GM12878 (cell line): ENCODE results near the gene CCR1. TPM values are rescaled to one million over a fixed set of nuclear protein-coding genes. Genes with fewer than 3 reads are reported as not detected.

Source experiments
- ATAC-seq: fragments of 200-7000 bp; cut with Tn5 transposase; 3 replicates; pipeline ENCODE4 v1.9.1; 2020; ENCODE audit warnings: mild to moderate bottlenecking, moderate library complexity
- BruUV-seq: library from RNA; stranded (reverse); fragments of 400-500 nt; replicated peaks from 2 replicates; lab custom pipeline; 2021; lab: Mats Ljungman, UMichigan
- CTCF ChIA-PET: fragments of 300-600 bp; sonication (Branson Sonifier 250); formaldehyde crosslinking; extraction: SDS; loops from one replicate; lab custom pipeline; 2021; ENCODE audit warnings: inconsistent platforms; lab: Yijun Ruan, JAX
- POLR2A ChIA-PET: fragments of 350-600 bp; formaldehyde crosslinking; extraction: SDS; loops from one replicate; lab custom pipeline; 2021; ENCODE audit warnings: inconsistent platforms; lab: Charles Lee
- RAD21 ChIA-PET: fragments of 300-600 bp; sonication (Branson Sonifier 250); formaldehyde crosslinking; loops from one replicate; lab custom pipeline; 2023; ENCODE audit warnings: antibody characterized with exemption; ENCODE audit not compliant: unreplicated experiment; lab: Charles Lee
- SMC1A ChIA-PET: fragments of 300-600 bp; sonication (Branson Sonifier 250); formaldehyde crosslinking; loops from one replicate; lab custom pipeline; 2023; ENCODE audit not compliant: unreplicated experiment, uncharacterized antibody; lab: Charles Lee
- DNase-seq: peaks from one replicate; pipeline ENCODE4 v3.0.0-alpha.2; 2011; ENCODE audit warnings: low read depth, low spot score
- FAIRE-seq: peaks from 3 replicates; lab custom pipeline; 2011; peaks lifted over from hg19 to GRCh38; lab: Jason Lieb, UNC
- H2AFZ ChIP-seq: 2 replicates; pipeline ENCODE4 v1.6.0; 2011; ENCODE audit warnings: low read depth, low read length, control low read depth; ENCODE audit not compliant: control insufficient read depth
- H3K27ac ChIP-seq: 2 replicates; pipeline ENCODE4 v1.5.1; 2011; ENCODE audit warnings: control low read depth; ENCODE audit not compliant: control insufficient read depth, insufficient read depth
- H3K27me3 ChIP-seq, 2 experiments: replicated peaks in 1 of 2; 2 replicates each; pipeline versions ENCODE4 v1.6.0 to v1.6.1; 2011; ENCODE audit warnings: low read length in 1 of 2; ENCODE audit not compliant: control insufficient read depth in 2 of 2, insufficient read depth in 2 of 2
- H3K36me3 ChIP-seq, 2 experiments: 2 replicates each; pipeline ENCODE4 v1.5.1; 2011; ENCODE audit warnings: low read length in 1 of 2; ENCODE audit not compliant: control insufficient read depth in 2 of 2, insufficient read depth in 2 of 2
- H3K4me1 ChIP-seq: 2 replicates; pipeline ENCODE4 v1.6.1; 2011; ENCODE audit warnings: mild to moderate bottlenecking, low read length, moderate library complexity, mixed read lengths; ENCODE audit not compliant: control insufficient read depth, insufficient read depth
- H3K4me2 ChIP-seq: 2 replicates; pipeline ENCODE4 v1.6.0; 2011; ENCODE audit warnings: control low read depth; ENCODE audit not compliant: control insufficient read depth, insufficient read depth
- H3K4me3 ChIP-seq: fragments of 200-600 bp; sonication (generic); 2 replicates; pipeline ENCODE4 v1.5.1; 2016
- H3K79me2 ChIP-seq: 2 replicates; pipeline ENCODE4 v1.6.0; 2011; ENCODE audit warnings: low read length; ENCODE audit not compliant: control insufficient read depth, insufficient read depth
- H3K9ac ChIP-seq: 2 replicates; pipeline ENCODE4 v1.8.0; 2011; ENCODE audit warnings: low read length, control low read depth, mixed read lengths; ENCODE audit not compliant: control insufficient read depth, insufficient read depth
- H3K9me3 ChIP-seq: replicated peaks from 3 replicates; pipeline ENCODE4 v1.5.1; 2011; ENCODE audit warnings: mild to moderate bottlenecking, low read length; ENCODE audit not compliant: control insufficient read depth, insufficient read depth
- H4K20me1 ChIP-seq: 2 replicates; pipeline ENCODE4 v1.6.0; 2011; ENCODE audit not compliant: control insufficient read depth, insufficient read depth
- CREB1 ChIP-seq: IDR thresholded peaks from 2 replicates; pipeline ENCODE4 v1.6.1; 2012; ENCODE audit warnings: low read depth, mild to moderate bottlenecking, inconsistent platforms
- EP300 ChIP-seq, 2 experiments: fragments of 150-350 bp in 1 of 2; IDR thresholded peaks; 2 replicates each; pipeline ENCODE4 v1.6.1; 2011 to 2012; ENCODE audit warnings: low read depth in 2 of 2, low read length in 2 of 2, borderline replicate concordance in 1 of 2, improper control_type of control experiment in 1 of 2, inconsistent platforms in 1 of 2; ENCODE audit not compliant: control insufficient read depth in 1 of 2
- EZH2 ChIP-seq: IDR thresholded peaks from 2 replicates; pipeline ENCODE4 v1.6.1; 2012; ENCODE audit warnings: low read depth, mild to moderate bottlenecking, control low read depth, inconsistent platforms, low read length, borderline replicate concordance; ENCODE audit not compliant: control insufficient read depth
- IRF4 ChIP-seq: IDR thresholded peaks from 2 replicates; pipeline ENCODE4 v1.6.1; 2011; ENCODE audit warnings: low read depth, low read length
- NFYB ChIP-seq: IDR thresholded peaks from 2 replicates; pipeline ENCODE4 v1.6.1; 2011; ENCODE audit warnings: low read depth, mild to moderate bottlenecking, low read length, improper control_type of control experiment, moderate library complexity; ENCODE audit not compliant: insufficient read depth
- PAX8 ChIP-seq: fragments of 450-650 bp; IDR thresholded peaks from 2 replicates; pipeline ENCODE4 v1.6.1; 2017; ENCODE audit warnings: mild to moderate bottlenecking, moderate library complexity
- PKNOX1 ChIP-seq: fragments of 450-650 bp; IDR thresholded peaks from 2 replicates; pipeline ENCODE4 v1.6.1; 2016; ENCODE audit warnings: mild to moderate bottlenecking
- RAD51 ChIP-seq: fragments of 450-650 bp; IDR thresholded peaks from 2 replicates; pipeline ENCODE4 v1.6.1; 2016; ENCODE audit warnings: moderate library complexity, mild to moderate bottlenecking, inconsistent platforms
- RB1 ChIP-seq: fragments of 450-650 bp; formaldehyde crosslinking; IDR thresholded peaks from 2 replicates; pipeline ENCODE4 v1.6.1; 2017; ENCODE audit warnings: mild to moderate bottlenecking, borderline replicate concordance
- RUNX3 ChIP-seq: IDR thresholded peaks from 2 replicates; pipeline ENCODE4 v1.6.1; 2012; ENCODE audit warnings: low read length, inconsistent platforms
- SRF ChIP-seq, 2 experiments: IDR thresholded peaks; 2 replicates each; pipeline ENCODE4 v1.6.1; 2011; ENCODE audit warnings: low read depth in 2 of 2, low read length in 2 of 2, mild to moderate bottlenecking in 1 of 2, moderate library complexity in 1 of 2
- USF2 ChIP-seq: IDR thresholded peaks from 2 replicates; pipeline ENCODE4 v1.6.1; 2011; ENCODE audit warnings: low read depth, low read length, improper control_type of control experiment, borderline replicate concordance
- WGBS: methylation state at CpG from one replicate; pipeline ENCODE4 v1.1.6; 2016; ENCODE audit warnings: low lambda C conversion rate; ENCODE audit not compliant: insufficient replicate concordance, insufficient coverage; ENCODE audit errors: missing lambda C conversion rate; 5-methylcytosine and 5-hydroxymethylcytosine counted together
- in situ Hi-C: fragments of 300-500 bp; cut with MboI; formaldehyde crosslinking; loops from 9 replicates; pipeline ENCODE4 v1.14.3; 2018; ENCODE audit warnings: mixed read lengths
- intact Hi-C: fragments of 100-400 bp; cut with micrococcal nuclease; formaldehyde crosslinking; loops from one replicate; pipeline ENCODE4 v1.14.2; 2022; ENCODE audit not compliant: unreplicated experiment
- polyA plus RNA-seq, 11 experiments: library from polyadenylated mRNA; depleted of rRNA in 4 of 11; unstranded in 6 of 11; stranded (reverse) in 5 of 11; fragments of >200 nt; fragmentation: Nextera tagmentation in 4 of 11; fragmentation: Illumina TruSeq in 1 of 11; extraction: Ambion mirVana in 4 of 11; extraction: Trizol in 1 of 11; gene quantifications; 1 replicate in 1 of 11; 2 replicates in 10 of 11; pipeline versions ENCODE4 v1.2.1 to v1.2.3, GENCODE V29; 2011 to 2016; ENCODE audit warnings: inconsistent platforms in 2 of 11, missing spikeins in 2 of 11, low read depth in 1 of 11
- total RNA-seq, 4 experiments: library from RNA; depleted of rRNA in 3 of 4; stranded (reverse); fragments of >200 nt in 3 of 4; fragmentation: Illumina TruSeq in 1 of 4; extraction: Trizol in 1 of 4; gene quantifications; 2 replicates each; pipeline versions ENCODE4 v1.2.1 to v1.2.3, GENCODE V29; 2013 to 2021
- TF ChIP-seq, protein P1 (sequence below), 3 experiments: IDR thresholded peaks in 2 of 3; conservative IDR thresholded peaks in 1 of 3; 2 replicates each; pipeline ENCODE4 v1.5.1; 2011; ENCODE audit warnings: low read depth in 3 of 3, low read length in 3 of 3, mild to moderate bottlenecking in 3 of 3, control low read depth in 2 of 3, moderate library complexity in 2 of 3, inconsistent platforms in 1 of 3, mixed read lengths in 1 of 3; ENCODE audit not compliant: control insufficient read depth in 2 of 3, insufficient read depth in 1 of 3; ENCODE audit errors: extremely low read depth in 1 of 3
- TF ChIP-seq, protein P2 (sequence below): IDR thresholded peaks from 2 replicates; pipeline ENCODE4 v1.6.1; 2011; ENCODE audit warnings: low read depth, mild to moderate bottlenecking, low read length, moderate library complexity, borderline replicate concordance; ENCODE audit errors: extremely low read depth
- TF ChIP-seq, protein P3 (sequence below): IDR thresholded peaks from 2 replicates; pipeline ENCODE4 v1.6.1; 2011; ENCODE audit warnings: borderline replicate concordance, low read depth, mild to moderate bottlenecking, moderate library complexity, mixed read lengths, low read length; ENCODE audit not compliant: insufficient read depth; ENCODE audit errors: extremely low read length

Gene CCR1
- total and polyA plus RNA-seq, 10 of the 15 experiments (the other 5 are each of a cell fraction or from before 2014, with no cell fraction given) = 2.3 to 11.0 (median 7.8) TPM

DNA sequence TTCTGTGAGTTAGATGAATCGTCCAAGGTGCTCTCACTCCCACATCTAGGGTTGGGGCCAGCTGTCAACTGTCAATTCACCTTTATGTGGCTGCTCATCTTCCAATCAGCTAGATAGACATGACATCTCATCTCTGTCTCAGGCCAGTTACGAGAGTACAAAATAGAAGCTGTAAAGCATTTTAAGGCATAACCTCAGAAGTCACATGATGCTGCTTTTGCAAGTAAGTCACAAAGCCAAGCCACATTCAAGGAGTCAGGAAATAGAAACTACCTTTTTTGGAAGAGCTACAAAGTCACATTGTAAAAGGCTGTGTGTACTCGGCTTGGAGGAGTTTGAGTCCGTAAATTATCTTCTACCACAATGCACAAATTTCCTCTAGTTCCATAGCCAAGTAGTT lies 5.1 kb upstream of the CCR1 start:
- 68% methylated on average over 4 of the region's 4 CpGs for WGBS
- in situ Hi-C loops = loop anchor here (5.0 to 10.0 kb wide), 2 partner anchors 159 to 268 kb away; partner anchors contain the start of genes CCR5 and CXCR6
- no peaks in the 10 kb centered on the region for H3K79me2 ChIP-seq
- no peak for FAIRE-seq
- no peaks in the 10 kb centered on the region for H3K36me3 ChIP-seq
- H3K9me3 ChIP-seq = no peaks in the 10 kb centered on the region
- DNase-seq = no peak
- RAD21 ChIA-PET = interaction anchor here (0.7 to 14.4 kb wide), 24 partner anchors 8 to 274 kb away, joined by 3 to 421 read pairs (median 4); partner anchors contain the start of gene CCR5
- 0 out of 4 replicates have a peak, but pooled peaks of 1 of the 2 experiments have one; percentile 11 for TF ChIP-seq EP300 (IDR thresholded peaks at IDR 0.05; ENCODE audit: borderline replicate concordance in 1 of 2, control insufficient read depth in 1 of 2, low read depth in 2 of 2, low read length in 2 of 2)
- TF ChIP-seq RB1 = no peak
- TF ChIP-seq USF2 = peak; percentile 34; the same call in 1 of the 2 replicates
- peak; percentile 50 for TF ChIP-seq PKNOX1
- no peak for TF ChIP-seq CREB1
- no peak for TF ChIP-seq IRF4
- TF ChIP-seq, protein P1, sequence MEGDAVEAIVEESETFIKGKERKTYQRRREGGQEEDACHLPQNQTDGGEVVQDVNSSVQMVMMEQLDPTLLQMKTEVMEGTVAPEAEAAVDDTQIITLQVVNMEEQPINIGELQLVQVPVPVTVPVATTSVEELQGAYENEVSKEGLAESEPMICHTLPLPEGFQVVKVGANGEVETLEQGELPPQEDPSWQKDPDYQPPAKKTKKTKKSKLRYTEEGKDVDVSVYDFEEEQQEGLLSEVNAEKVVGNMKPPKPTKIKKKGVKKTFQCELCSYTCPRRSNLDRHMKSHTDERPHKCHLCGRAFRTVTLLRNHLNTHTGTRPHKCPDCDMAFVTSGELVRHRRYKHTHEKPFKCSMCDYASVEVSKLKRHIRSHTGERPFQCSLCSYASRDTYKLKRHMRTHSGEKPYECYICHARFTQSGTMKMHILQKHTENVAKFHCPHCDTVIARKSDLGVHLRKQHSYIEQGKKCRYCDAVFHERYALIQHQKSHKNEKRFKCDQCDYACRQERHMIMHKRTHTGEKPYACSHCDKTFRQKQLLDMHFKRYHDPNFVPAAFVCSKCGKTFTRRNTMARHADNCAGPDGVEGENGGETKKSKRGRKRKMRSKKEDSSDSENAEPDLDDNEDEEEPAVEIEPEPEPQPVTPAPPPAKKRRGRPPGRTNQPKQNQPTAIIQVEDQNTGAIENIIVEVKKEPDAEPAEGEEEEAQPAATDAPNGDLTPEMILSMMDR (IDR thresholded peaks at IDR 0.05 in 2 of 3, conservative IDR thresholded peaks at IDR 0.05 in 1 of 3; ENCODE audit: control insufficient read depth in 2 of 3, extremely low read depth in 1 of 3, insufficient read depth in 1 of 3, low read depth in 3 of 3, low read length in 3 of 3) = no peak
- 0 out of 2 replicates have a peak, but pooled peaks have one; percentile 26 for TF ChIP-seq NFYB
- TF ChIP-seq, protein P2, sequence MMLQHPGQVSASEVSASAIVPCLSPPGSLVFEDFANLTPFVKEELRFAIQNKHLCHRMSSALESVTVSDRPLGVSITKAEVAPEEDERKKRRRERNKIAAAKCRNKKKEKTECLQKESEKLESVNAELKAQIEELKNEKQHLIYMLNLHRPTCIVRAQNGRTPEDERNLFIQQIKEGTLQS = no peak
- peak in 1 of 2 experiments; percentile 39; a peak in 1 of 4 replicates for TF ChIP-seq SRF (IDR thresholded peaks at IDR 0.05; ENCODE audit: low read depth in 2 of 2, low read length in 2 of 2)
- no peak for TF ChIP-seq PAX8
- TF ChIP-seq, protein P3, sequence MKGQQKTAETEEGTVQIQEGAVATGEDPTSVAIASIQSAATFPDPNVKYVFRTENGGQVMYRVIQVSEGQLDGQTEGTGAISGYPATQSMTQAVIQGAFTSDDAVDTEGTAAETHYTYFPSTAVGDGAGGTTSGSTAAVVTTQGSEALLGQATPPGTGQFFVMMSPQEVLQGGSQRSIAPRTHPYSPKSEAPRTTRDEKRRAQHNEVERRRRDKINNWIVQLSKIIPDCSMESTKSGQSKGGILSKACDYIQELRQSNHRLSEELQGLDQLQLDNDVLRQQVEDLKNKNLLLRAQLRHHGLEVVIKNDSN = no peak
- TF ChIP-seq EZH2 = no peak
- TF ChIP-seq RAD51 = peak; percentile 77
- TF ChIP-seq RUNX3 = peak; percentile 58
- TF ChIP-seq, all 136 proteins: peak for 7
- peak; percentile 32 for ATAC-seq
- H3K4me2 ChIP-seq = peak overlapping the region; percentile 80
- POLR2A ChIA-PET = interaction anchor here (0.9 to 1.7 kb wide), 8 partner anchors 80 to 165 kb away, joined by 3 to 16 read pairs (median 4); partner anchors contain the start of gene CCR5
- no peaks in the 10 kb centered on the region for H4K20me1 ChIP-seq
- H2AFZ ChIP-seq = no peak overlapping the region
- CTCF ChIA-PET = interaction anchor here (0.6 to 8.0 kb wide), 30 partner anchors 9 to 275 kb away, joined by 3 to 555 read pairs (median 5); partner anchors contain the start of genes CCR5 and CXCR6
- peak overlapping the region; percentile 42; the same call in 1 of the 2 replicates for H3K4me3 ChIP-seq
- no peak overlapping the region for H3K9ac ChIP-seq
- H3K27me3 ChIP-seq = peaks cover 0 to 5% of the 10 kb centered on the region in 2 experiments; a peak in 1 of 4 replicates
- SMC1A ChIA-PET = interaction anchor here (0.7 to 7.2 kb wide), 23 partner anchors 9 to 276 kb away, joined by 3 to 434 read pairs (median 6); partner anchors contain the start of gene CCR5
- peaks cover 44% of the 10 kb centered on the region for H3K4me1 ChIP-seq
- no TSS peak for BruUV-seq
- intact Hi-C loops = no loop called here
- no peak overlapping the region for H3K27ac ChIP-seq
